Keratinocyte (primary cell): ENCODE data around the gene ZNF646.

ENCODE experiments used
- EZH2 ChIP-seq: IDR thresholded peaks from one replicate; pipeline ENCODE4 v1.6.1; 2012; ENCODE audit warnings: inconsistent platforms, mild to moderate bottlenecking, low read length, moderate library complexity
- TF ChIP-seq, protein P1 (sequence below), 3 experiments: IDR thresholded peaks in 1 of 3; conservative IDR thresholded peaks in 1 of 3; optimal IDR thresholded peaks in 1 of 3; 2 replicates in 2 of 3; 3 replicates in 1 of 3; pipeline versions ENCODE3 to v1.5.1; 2011; ENCODE audit warnings: low read length in 3 of 3, mild to moderate bottlenecking in 3 of 3, moderate library complexity in 2 of 3, control low read depth in 1 of 3, inconsistent platforms in 1 of 3; ENCODE audit not compliant: insufficient read depth in 2 of 3; ENCODE audit errors: extremely low read depth in 1 of 3

GRCh38 chr16:31055613-31056012, 18.6 kb upstream of the ZNF646 start:
- TF ChIP-seq, protein P1, sequence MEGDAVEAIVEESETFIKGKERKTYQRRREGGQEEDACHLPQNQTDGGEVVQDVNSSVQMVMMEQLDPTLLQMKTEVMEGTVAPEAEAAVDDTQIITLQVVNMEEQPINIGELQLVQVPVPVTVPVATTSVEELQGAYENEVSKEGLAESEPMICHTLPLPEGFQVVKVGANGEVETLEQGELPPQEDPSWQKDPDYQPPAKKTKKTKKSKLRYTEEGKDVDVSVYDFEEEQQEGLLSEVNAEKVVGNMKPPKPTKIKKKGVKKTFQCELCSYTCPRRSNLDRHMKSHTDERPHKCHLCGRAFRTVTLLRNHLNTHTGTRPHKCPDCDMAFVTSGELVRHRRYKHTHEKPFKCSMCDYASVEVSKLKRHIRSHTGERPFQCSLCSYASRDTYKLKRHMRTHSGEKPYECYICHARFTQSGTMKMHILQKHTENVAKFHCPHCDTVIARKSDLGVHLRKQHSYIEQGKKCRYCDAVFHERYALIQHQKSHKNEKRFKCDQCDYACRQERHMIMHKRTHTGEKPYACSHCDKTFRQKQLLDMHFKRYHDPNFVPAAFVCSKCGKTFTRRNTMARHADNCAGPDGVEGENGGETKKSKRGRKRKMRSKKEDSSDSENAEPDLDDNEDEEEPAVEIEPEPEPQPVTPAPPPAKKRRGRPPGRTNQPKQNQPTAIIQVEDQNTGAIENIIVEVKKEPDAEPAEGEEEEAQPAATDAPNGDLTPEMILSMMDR (optimal IDR thresholded peaks at IDR 0.05 in 1 of 3, IDR thresholded peaks at IDR 0.05 in 1 of 3, conservative IDR thresholded peaks at IDR 0.05 in 1 of 3; ENCODE audit: extremely low read depth in 1 of 3, insufficient read depth in 2 of 3, low read length in 3 of 3), result no peak
- no peak for TF ChIP-seq EZH2
